Cortex of kidney (tissue), 1 donor: ENCODE data around the gene SEC23IP.
A peak's percentile ranks its signal among the peaks of the same experiment; 100 is the strongest.
"Not testable (repeated sequence)": the region's sequence is repeated elsewhere in the genome, so short reads cannot be mapped to it uniquely, and the experiment has no call there.

Source experiments
- DNase-seq: peaks from one replicate; lab custom pipeline; 2025; lab: John Stamatoyannopoulos, UW

Gene SEC23IP

GRCh38 chr10:119892188-119893065, at the start of gene SEC23IP:
Gene SEC23IP, plus strand, starts transcription at chr10:119892730. Its CDS starts 53 bp downstream, at chr10:119892783.
- DNase-seq: peak; percentile 82

- DNase-seq: no peak
Observed at GRCh38 chr10:119845656-119846055, 46.9 kb upstream of the SEC23IP start.

- no peak for DNase-seq
Observed at GRCh38 chr10:119849031-119849789, 43.3 kb upstream of the SEC23IP start.

- no peak for DNase-seq
Observed at GRCh38 chr10:119849944-119850343, 42.6 kb upstream of the SEC23IP start.

GRCh38 chr10:119852277-119852676, 40.3 kb upstream of the SEC23IP start:
- DNase-seq: no peak

GRCh38 chr10:119852822-119853221, 39.7 kb upstream of the SEC23IP start:
- no peak for DNase-seq

GRCh38 chr10:119853574-119853973, 39.0 kb upstream of the SEC23IP start:
- no peak for DNase-seq

GRCh38 chr10:119858063-119858462, 34.5 kb upstream of the SEC23IP start:
- DNase-seq: no peak

GRCh38 chr10:119859420-119860258, 32.9 kb upstream of the SEC23IP start:
- no peak for DNase-seq

- DNase-seq: no peak
Observed at GRCh38 chr10:119860866-119861607, 31.5 kb upstream of the SEC23IP start.

- DNase-seq: no peak
Observed at GRCh38 chr10:119862524-119862923, 30.0 kb upstream of the SEC23IP start.

- DNase-seq: no peak
Observed at GRCh38 chr10:119863951-119864565, 28.5 kb upstream of the SEC23IP start.

GRCh38 chr10:119865699-119866240, 26.8 kb upstream of the SEC23IP start:
- DNase-seq: no peak

GRCh38 chr10:119867317-119867716, 25.2 kb upstream of the SEC23IP start:
- DNase-seq: no peak

GRCh38 chr10:119869398-119869797, 23.1 kb upstream of the SEC23IP start:
- not testable (repeated sequence) for DNase-seq

GRCh38 chr10:119871881-119872609, 20.5 kb upstream of the SEC23IP start:
- DNase-seq: no peak

- DNase-seq: no peak
Observed at GRCh38 chr10:119872610-119872859, 20.0 kb upstream of the SEC23IP start, which contains the start of gene MCMBP. Gene MCMBP, minus strand, starts transcription at chr10:119872843. Its CDS starts 259 bp downstream, at chr10:119872584.

- no peak for DNase-seq
Observed at GRCh38 chr10:119872860-119873681, 19.5 kb upstream of the SEC23IP start.

- no peak for DNase-seq
Observed at GRCh38 chr10:119878524-119878923, 14.0 kb upstream of the SEC23IP start.
